Measurements from ENCODE around the gene GNPTG. TPM values are rescaled to one million over a fixed set of nuclear protein-coding genes. Genes with fewer than 3 reads are reported as not detected.

The GNPTG gene
- total and polyA plus RNA-seq, 7 donors = 28.0 to 60.1 (median 43.5) TPM

DNA sequence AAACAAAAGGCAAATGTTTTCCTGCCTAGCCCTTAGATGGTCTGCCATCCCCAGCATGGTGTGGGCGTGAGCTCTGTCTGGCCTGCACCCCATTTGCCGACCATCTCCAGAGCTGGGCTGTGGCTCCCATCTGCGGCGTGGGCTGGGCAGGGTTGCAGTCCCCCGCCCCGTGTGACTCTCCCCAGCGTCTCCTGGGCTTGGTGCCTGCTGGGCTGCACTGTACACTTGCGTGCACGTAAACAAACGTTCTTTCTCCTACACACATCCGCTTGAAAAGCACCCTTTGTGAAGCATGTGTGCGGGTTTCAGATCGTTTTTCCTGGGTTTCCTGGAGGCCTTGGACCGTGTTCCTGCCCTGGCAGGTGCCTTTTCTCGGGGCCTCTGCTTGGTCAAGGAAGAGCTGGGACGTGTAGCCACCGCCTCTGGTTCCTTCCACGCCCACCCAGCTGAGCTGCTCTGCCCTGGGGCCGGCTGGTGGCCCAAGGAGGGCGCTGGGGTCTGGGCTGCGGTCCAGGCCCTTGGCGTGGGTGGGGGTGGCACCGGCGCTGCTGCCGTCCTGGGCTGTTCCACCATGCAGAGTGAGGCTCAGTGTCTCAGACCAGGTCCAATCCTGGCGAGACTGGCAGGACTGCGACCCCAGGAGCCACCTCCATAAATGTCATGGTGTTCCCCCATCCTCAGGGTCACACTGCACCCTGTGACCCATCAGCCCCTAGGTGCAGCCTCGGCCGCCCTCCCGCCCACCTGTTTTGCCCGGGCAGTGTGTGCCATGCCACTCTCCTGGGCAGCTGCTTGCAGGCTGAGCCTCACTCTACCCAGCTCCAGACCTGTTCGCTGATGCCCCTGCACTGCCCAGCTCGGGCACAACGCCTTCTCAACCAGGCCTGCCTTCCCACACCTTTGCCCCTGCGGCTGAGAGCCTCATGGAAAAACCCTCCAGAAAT, 28.2 kb upstream of the GNPTG start:
- Histone ChIP-seq H3K27ac (no peak overlapping the region), H3K4me3 (no peak overlapping the region), H3K27me3 (no peaks in the 10 kb centered on the region), H3K9me3 (no peaks in the 10 kb centered on the region), H3K4me1 (no peaks in the 10 kb centered on the region), H3K36me3 (peaks cover 44 to 84% (median 53%) of the 10 kb centered on the region in 4 donors)
- no peak for DNase-seq
- TF ChIP-seq EP300 (IDR thresholded peaks at IDR 0.05) = no peak
- TF ChIP-seq, protein P1, sequence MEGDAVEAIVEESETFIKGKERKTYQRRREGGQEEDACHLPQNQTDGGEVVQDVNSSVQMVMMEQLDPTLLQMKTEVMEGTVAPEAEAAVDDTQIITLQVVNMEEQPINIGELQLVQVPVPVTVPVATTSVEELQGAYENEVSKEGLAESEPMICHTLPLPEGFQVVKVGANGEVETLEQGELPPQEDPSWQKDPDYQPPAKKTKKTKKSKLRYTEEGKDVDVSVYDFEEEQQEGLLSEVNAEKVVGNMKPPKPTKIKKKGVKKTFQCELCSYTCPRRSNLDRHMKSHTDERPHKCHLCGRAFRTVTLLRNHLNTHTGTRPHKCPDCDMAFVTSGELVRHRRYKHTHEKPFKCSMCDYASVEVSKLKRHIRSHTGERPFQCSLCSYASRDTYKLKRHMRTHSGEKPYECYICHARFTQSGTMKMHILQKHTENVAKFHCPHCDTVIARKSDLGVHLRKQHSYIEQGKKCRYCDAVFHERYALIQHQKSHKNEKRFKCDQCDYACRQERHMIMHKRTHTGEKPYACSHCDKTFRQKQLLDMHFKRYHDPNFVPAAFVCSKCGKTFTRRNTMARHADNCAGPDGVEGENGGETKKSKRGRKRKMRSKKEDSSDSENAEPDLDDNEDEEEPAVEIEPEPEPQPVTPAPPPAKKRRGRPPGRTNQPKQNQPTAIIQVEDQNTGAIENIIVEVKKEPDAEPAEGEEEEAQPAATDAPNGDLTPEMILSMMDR (IDR thresholded peaks at IDR 0.05) = no peak
- no peak for TF ChIP-seq POLR2A (IDR thresholded peaks at IDR 0.05)
- no peak for TF ChIP-seq POLR2AphosphoS5 (IDR thresholded peaks at IDR 0.05)
- 83 to 88% methylated on average over 35 of the region's 35 CpGs for WGBS, 2 donors
- intact Hi-C loops (cut with DNase I) = no loop called here

DNA sequence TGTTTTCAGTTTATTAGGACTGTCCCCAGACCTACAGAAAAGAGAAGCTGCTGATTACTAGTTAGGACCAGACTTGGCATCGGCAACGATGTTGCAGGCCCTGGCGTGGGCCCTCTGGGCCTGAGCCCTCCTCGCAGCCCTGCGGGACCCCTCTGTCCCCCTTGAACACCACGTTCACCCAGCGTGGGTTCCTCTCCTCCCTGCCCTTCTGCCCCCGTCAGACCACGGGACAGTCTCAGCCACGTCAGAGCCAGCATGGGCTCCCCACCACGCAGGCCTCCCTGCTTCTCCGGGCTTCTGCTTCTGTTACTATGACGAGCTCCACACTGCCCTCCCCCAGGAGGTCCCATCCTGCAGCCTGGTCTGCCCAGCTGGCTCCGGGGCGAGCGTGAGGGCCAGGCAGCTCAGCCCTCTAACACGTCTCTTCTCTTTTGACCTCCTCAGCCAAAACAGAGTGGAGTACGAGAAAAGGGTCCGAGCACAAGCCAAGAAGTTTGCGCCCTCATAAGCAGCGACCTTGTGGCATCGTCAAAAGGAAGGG, 27.4 kb upstream of the GNPTG start:
- WGBS, 2 donors = 85 to 87% methylated on average over 22 of the region's 22 CpGs
- DNase-seq = no peak
- no peak overlapping the region for H3K4me3 ChIP-seq
- H3K27ac ChIP-seq = no peak overlapping the region
- no peaks in the 10 kb centered on the region for H3K4me1 ChIP-seq
- H3K27me3 ChIP-seq = no peaks in the 10 kb centered on the region
- TF ChIP-seq, protein P1 (IDR thresholded peaks at IDR 0.05) = no peak
- TF ChIP-seq EP300 (IDR thresholded peaks at IDR 0.05) (no peak), POLR2A (IDR thresholded peaks at IDR 0.05) (no peak), POLR2AphosphoS5 (IDR thresholded peaks at IDR 0.05) (no peak)
- H3K36me3 ChIP-seq = peaks cover 36 to 76% (median 45%) of the 10 kb centered on the region in 4 donors
- intact Hi-C loops (cut with DNase I) = no loop called here
- H3K9me3 ChIP-seq = no peaks in the 10 kb centered on the region

DNA sequence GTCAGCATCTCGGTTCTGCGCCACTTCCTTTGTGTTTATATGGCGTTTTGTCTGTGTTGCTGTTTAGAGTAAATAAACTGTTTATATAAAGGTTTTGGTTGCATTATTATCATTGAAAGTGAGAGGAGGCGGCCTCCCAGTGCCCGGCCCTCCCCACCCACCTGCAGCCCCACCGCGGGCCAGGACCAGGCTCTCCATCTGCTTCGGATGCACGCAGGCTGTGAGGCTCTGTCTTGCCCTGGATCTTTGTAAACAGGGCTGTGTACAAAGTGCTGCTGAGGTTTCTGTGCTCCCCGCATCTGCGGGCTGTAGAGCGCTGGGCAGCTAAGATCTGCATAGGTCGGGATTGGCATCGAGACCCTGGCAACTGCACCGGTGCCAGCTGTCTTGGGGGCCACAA, 26.5 kb upstream of the GNPTG start:
- WGBS, 2 donors = 88 to 90% methylated on average over 15 of the region's 15 CpGs
- intact Hi-C loops (cut with DNase I) = no loop called here
- DNase-seq = no peak
- Histone ChIP-seq H3K27me3 (no peaks in the 10 kb centered on the region), H3K36me3 (peaks cover 27 to 67% (median 36%) of the 10 kb centered on the region in 4 donors), H3K9me3 (no peaks in the 10 kb centered on the region), H3K4me1 (no peaks in the 10 kb centered on the region), H3K27ac (no peak overlapping the region), H3K4me3 (no peak overlapping the region)
- TF ChIP-seq EP300 (IDR thresholded peaks at IDR 0.05) (no peak), POLR2AphosphoS5 (IDR thresholded peaks at IDR 0.05) (no peak), POLR2A (IDR thresholded peaks at IDR 0.05) (no peak)
- TF ChIP-seq, protein P1 (IDR thresholded peaks at IDR 0.05) = no peak

DNA sequence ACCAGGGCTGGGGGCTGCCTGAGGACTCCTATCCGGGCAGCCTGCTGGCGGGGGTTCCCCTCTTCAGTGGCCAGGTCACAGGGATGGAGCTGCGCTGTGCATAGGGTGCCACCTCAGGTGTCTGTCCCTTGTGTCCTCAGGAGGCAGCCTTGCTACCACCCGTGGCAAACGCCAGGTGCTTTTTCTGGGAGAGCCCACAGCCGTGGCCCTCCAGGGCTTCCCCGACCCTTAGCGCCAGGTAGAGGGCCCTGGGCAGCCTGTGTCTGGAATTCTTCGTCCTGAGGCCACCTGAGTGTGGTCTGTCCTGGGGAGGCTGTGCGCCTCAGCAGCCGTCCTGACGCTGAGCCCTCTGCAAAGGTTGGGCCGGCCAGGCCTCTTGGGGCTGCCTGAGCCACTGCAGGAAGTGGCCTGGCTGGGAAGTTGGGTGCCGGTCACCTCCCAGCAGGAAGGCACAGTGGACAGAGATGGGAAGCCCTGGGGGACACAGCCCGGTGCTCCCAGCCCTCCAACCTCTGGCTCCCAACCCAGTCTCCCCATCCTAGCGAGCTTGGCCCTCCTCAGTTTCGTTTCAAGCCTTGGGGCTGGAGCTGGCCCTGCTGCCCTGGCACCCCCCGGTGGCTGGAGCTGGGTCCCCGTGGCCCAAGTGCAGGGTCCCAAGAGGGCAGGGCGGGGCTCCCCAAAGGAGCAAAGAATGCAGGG, 25.9 kb upstream of the GNPTG start:
- Histone ChIP-seq H3K36me3 (peaks cover 22 to 61% (median 30%) of the 10 kb centered on the region in 4 donors), H3K27ac (no peak overlapping the region), H3K27me3 (peaks cover 0 to 3% (median under 1%) of the 10 kb centered on the region in 3 donors), H3K4me1 (no peaks in the 10 kb centered on the region), H3K9me3 (peaks cover 0 to 4% (median 0%) of the 10 kb centered on the region in 4 donors), H3K4me3 (no peak overlapping the region)
- whole genome bisulfite sequencing, 2 donors = 75 to 78% methylated on average over 20 of the region's 20 CpGs
- DNase-seq = no peak
- TF ChIP-seq, protein P1 (IDR thresholded peaks at IDR 0.05) = no peak
- TF ChIP-seq POLR2AphosphoS5 (IDR thresholded peaks at IDR 0.05) = no peak
- no peak for TF ChIP-seq POLR2A (IDR thresholded peaks at IDR 0.05)
- TF ChIP-seq EP300 (IDR thresholded peaks at IDR 0.05) = no peak
- intact Hi-C loops (cut with DNase I) = no loop called here
